HG03108 (cell line): ENCODE results near the gene LCLAT1.
"Not testable (repeated sequence)": the region's sequence is repeated elsewhere in the genome, so short reads cannot be mapped to it uniquely, and the experiment has no call there.

Experiments used
- ATAC-seq: cut with Tn5 transposase; IDR thresholded peaks from one replicate; pipeline ENCODE4 v1.9.1; 2021; ENCODE audit warnings: moderate library complexity; ENCODE audit not compliant: unreplicated experiment

The LCLAT1 gene

GRCh38 chr2:30453498-30453897 lies 6.5 kb downstream of the LCLAT1 start:
- ATAC-seq, result no peak

GRCh38 chr2:30454571-30454970 lies 7.5 kb downstream of the LCLAT1 start:
- ATAC-seq, result no peak

- no peak for ATAC-seq
These were observed 8.2 kb downstream of the LCLAT1 start for GRCh38 chr2:30455114-30455738.

GRCh38 chr2:30456106-30456505 lies 9.1 kb downstream of the LCLAT1 start:
- no peak for ATAC-seq

GRCh38 chr2:30456579-30456978 lies 9.5 kb downstream of the LCLAT1 start:
- no peak for ATAC-seq

- ATAC-seq, result no peak
These were observed 10.2 kb downstream of the LCLAT1 start for GRCh38 chr2:30457296-30457695.

GRCh38 chr2:30459140-30459539 lies 12.1 kb downstream of the LCLAT1 start:
- no peak for ATAC-seq

- ATAC-seq, result no peak
These were observed 15.2 kb downstream of the LCLAT1 start for GRCh38 chr2:30462131-30462857.

- no peak for ATAC-seq
These were observed 16.5 kb downstream of the LCLAT1 start for GRCh38 chr2:30463535-30463934.

- ATAC-seq, result no peak
These were observed 17.6 kb downstream of the LCLAT1 start for GRCh38 chr2:30464544-30465170.

GRCh38 chr2:30465171-30465545 lies 18.1 kb downstream of the LCLAT1 start:
- no peak for ATAC-seq

GRCh38 chr2:30466216-30466615 lies 19.2 kb downstream of the LCLAT1 start:
- ATAC-seq, result no peak

GRCh38 chr2:30467062-30467826 lies 20.2 kb downstream of the LCLAT1 start:
- not testable (repeated sequence) for ATAC-seq

GRCh38 chr2:30470426-30470825 lies 23.4 kb downstream of the LCLAT1 start:
- ATAC-seq, result no peak

- ATAC-seq, result no peak
These were observed 25.3 kb downstream of the LCLAT1 start for GRCh38 chr2:30472326-30472725.

GRCh38 chr2:30475542-30475941 lies 28.5 kb downstream of the LCLAT1 start:
- no peak for ATAC-seq

GRCh38 chr2:30476636-30477035 lies 29.6 kb downstream of the LCLAT1 start:
- no peak for ATAC-seq

- ATAC-seq, result no peak
These were observed 33.8 kb downstream of the LCLAT1 start for GRCh38 chr2:30480703-30481322.

GRCh38 chr2:30481323-30481800 lies 34.3 kb downstream of the LCLAT1 start:
- no peak for ATAC-seq

- no peak for ATAC-seq
These were observed 35.0 kb downstream of the LCLAT1 start for GRCh38 chr2:30482011-30482410.

GRCh38 chr2:30484145-30484544 lies 37.1 kb downstream of the LCLAT1 start:
- ATAC-seq, result no peak
